Measurements from ENCODE around the gene ARHGAP1. TPM values are rescaled to one million over a fixed set of nuclear protein-coding genes. Genes with fewer than 3 reads are reported as not detected.
A peak's percentile ranks its signal among the peaks of the same experiment; 100 is the strongest.

The ARHGAP1 gene
- total and polyA plus RNA-seq, 10 donors: 13.3 to 137 (median 76.9) TPM

GRCh38 chr11:46737699-46738098 lies 37.3 kb upstream of the ARHGAP1 start:
- WGBS, 5 donors: 93 to 97% (median 95%) methylated on average over 11 of the region's 11 CpGs
- intact Hi-C loops (cut with DNase I; ENCODE audit: low total_unique reads): no loop called here
- Histone ChIP-seq H3K27me3 (replicated peaks in 1 of 7) (no peaks in the 10 kb centered on the region), H3K4me3 (no peak overlapping the region), H3K27ac (no peak overlapping the region), H3K36me3 (peaks cover 0 to 37% (median 14%) of the 10 kb centered on the region in 6 donors), H3K9me3 (no peaks in the 10 kb centered on the region), H3K4me1 (no peaks in the 10 kb centered on the region)
- peak; percentile 7 for DNase-seq
- no peak for TF ChIP-seq CTCF (IDR thresholded peaks at IDR 0.05 in 8 of 11, conservative IDR thresholded peaks at IDR 0.05 in 3 of 11)
- TF ChIP-seq POLR2A (IDR thresholded peaks at IDR 0.05): no peak
- no peak for TF ChIP-seq POLR2AphosphoS5 (IDR thresholded peaks at IDR 0.05)

GRCh38 chr11:46736615-46737014 lies 36.2 kb upstream of the ARHGAP1 start:
- TF ChIP-seq CTCF (IDR thresholded peaks at IDR 0.05 in 8 of 11, conservative IDR thresholded peaks at IDR 0.05 in 3 of 11): no peak
- TF ChIP-seq POLR2A (IDR thresholded peaks at IDR 0.05): no peak
- TF ChIP-seq POLR2AphosphoS5 (IDR thresholded peaks at IDR 0.05): no peak
- Histone ChIP-seq H3K9me3 (no peaks in the 10 kb centered on the region), H3K4me1 (no peaks in the 10 kb centered on the region), H3K4me3 (no peak overlapping the region), H3K27me3 (replicated peaks in 1 of 7) (no peaks in the 10 kb centered on the region), H3K36me3 (peaks cover 0 to 26% (median 3%) of the 10 kb centered on the region in 6 donors), H3K27ac (no peak overlapping the region)
- no peak for DNase-seq
- 74 to 85% (median 82%) methylated on average over 5 of the region's 5 CpGs for WGBS, 5 donors
- intact Hi-C loops (cut with DNase I; ENCODE audit: low total_unique reads): no loop called here

- no peak overlapping the region for H3K27ac ChIP-seq
- WGBS, 5 donors: 91 to 97% (median 94%) methylated on average over 7 of the region's 7 CpGs
- no peak for DNase-seq
- no peaks in the 10 kb centered on the region for H3K9me3 ChIP-seq
- no peak overlapping the region for H3K4me3 ChIP-seq
- intact Hi-C loops (cut with DNase I; ENCODE audit: low total_unique reads): no loop called here
- H3K36me3 ChIP-seq: peaks cover 0 to 21% (median under 1%) of the 10 kb centered on the region in 6 donors
- no peaks in the 10 kb centered on the region for H3K4me1 ChIP-seq
- TF ChIP-seq POLR2A (IDR thresholded peaks at IDR 0.05) (no peak), POLR2AphosphoS5 (IDR thresholded peaks at IDR 0.05) (no peak), CTCF (IDR thresholded peaks at IDR 0.05 in 8 of 11, conservative IDR thresholded peaks at IDR 0.05 in 3 of 11) (no peak)
- no peaks in the 10 kb centered on the region for H3K27me3 ChIP-seq (replicated peaks in 1 of 7)
Observed at GRCh38 chr11:46736146-46736545, 35.7 kb upstream of the ARHGAP1 start.

- 71 to 92% (median 85%) methylated on average over 1 of the region's 1 CpG for WGBS, 5 donors
- H3K36me3 ChIP-seq: no peaks in the 10 kb centered on the region
- H3K4me3 ChIP-seq: no peak overlapping the region
- no peak overlapping the region for H3K27ac ChIP-seq
- H3K9me3 ChIP-seq: no peaks in the 10 kb centered on the region
- H3K27me3 ChIP-seq (replicated peaks in 1 of 7): no peaks in the 10 kb centered on the region
- DNase-seq: peak; percentile 13
- no peaks in the 10 kb centered on the region for H3K4me1 ChIP-seq
- TF ChIP-seq POLR2A (IDR thresholded peaks at IDR 0.05): no peak
- no peak for TF ChIP-seq POLR2AphosphoS5 (IDR thresholded peaks at IDR 0.05)
- no peak for TF ChIP-seq CTCF (IDR thresholded peaks at IDR 0.05 in 8 of 11, conservative IDR thresholded peaks at IDR 0.05 in 3 of 11)
- intact Hi-C loops (cut with DNase I; ENCODE audit: low total_unique reads): no loop called here
Observed at GRCh38 chr11:46733234-46733633, 32.8 kb upstream of the ARHGAP1 start.

Data from spleen (tissue), 11 donors.